ENCODE measurements around the gene DLGAP4. TPM values are rescaled to one million over a fixed set of nuclear protein-coding genes. Genes with fewer than 3 reads are reported as not detected.

Gene DLGAP4
- total and polyA plus RNA-seq, 2 of the 13 experiments (the other 11 are each of a cell fraction or from before 2014, with no cell fraction given): 15.2 to 26.7 TPM

- TF ChIP-seq ZNF414 (CRISPR knock-in tag; IDR thresholded peaks at IDR 0.05): peak; percentile 100
- peak; percentile 100 for TF ChIP-seq CBX5 (CRISPR knock-in tag; IDR thresholded peaks at IDR 0.05; ENCODE audit: borderline replicate concordance)
- peak; percentile 90 for TF ChIP-seq GATAD1 (CRISPR knock-in tag; IDR thresholded peaks at IDR 0.05)
- TF ChIP-seq ZKSCAN1 (IDR thresholded peaks at IDR 0.05; ENCODE audit: low read length): peak; percentile 46; the same call in 1 of the 2 replicates
- peak; percentile 98 for TF ChIP-seq ZNF644 (CRISPR knock-in tag; IDR thresholded peaks at IDR 0.05; ENCODE audit: low read depth)
- TF ChIP-seq ZNF512B (CRISPR knock-in tag; IDR thresholded peaks at IDR 0.05; ENCODE audit: borderline replicate concordance): peak; percentile 95; the same call in 1 of the 2 replicates
- TF ChIP-seq ZNF501 (CRISPR knock-in tag; IDR thresholded peaks at IDR 0.05): peak; percentile 100
- TF ChIP-seq KAT2B (IDR thresholded peaks at IDR 0.05; ENCODE audit: borderline replicate concordance, low read depth, low read length): no peak
- TF ChIP-seq PHF21A (CRISPR knock-in tag; IDR thresholded peaks at IDR 0.05): peak; percentile 87
- TF ChIP-seq, protein P1, sequence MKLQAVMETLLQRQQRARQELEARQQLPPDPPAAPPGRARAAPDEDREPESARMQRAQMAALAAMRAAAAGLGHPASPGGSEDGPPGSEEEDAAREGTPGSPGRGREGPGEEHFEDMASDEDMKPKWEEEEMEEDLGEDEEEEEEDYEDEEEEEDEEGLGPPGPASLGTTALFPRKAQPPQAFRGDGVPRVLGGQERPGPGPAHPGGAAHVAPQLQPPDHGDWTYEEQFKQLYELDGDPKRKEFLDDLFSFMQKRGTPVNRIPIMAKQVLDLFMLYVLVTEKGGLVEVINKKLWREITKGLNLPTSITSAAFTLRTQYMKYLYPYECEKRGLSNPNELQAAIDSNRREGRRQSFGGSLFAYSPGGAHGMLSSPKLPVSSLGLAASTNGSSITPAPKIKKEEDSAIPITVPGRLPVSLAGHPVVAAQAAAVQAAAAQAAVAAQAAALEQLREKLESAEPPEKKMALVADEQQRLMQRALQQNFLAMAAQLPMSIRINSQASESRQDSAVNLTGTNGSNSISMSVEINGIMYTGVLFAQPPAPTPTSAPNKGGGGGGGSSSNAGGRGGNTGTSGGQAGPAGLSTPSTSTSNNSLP (IDR thresholded peaks at IDR 0.05; ENCODE audit: low read depth, low read length): no peak
- TF ChIP-seq, protein P2, sequence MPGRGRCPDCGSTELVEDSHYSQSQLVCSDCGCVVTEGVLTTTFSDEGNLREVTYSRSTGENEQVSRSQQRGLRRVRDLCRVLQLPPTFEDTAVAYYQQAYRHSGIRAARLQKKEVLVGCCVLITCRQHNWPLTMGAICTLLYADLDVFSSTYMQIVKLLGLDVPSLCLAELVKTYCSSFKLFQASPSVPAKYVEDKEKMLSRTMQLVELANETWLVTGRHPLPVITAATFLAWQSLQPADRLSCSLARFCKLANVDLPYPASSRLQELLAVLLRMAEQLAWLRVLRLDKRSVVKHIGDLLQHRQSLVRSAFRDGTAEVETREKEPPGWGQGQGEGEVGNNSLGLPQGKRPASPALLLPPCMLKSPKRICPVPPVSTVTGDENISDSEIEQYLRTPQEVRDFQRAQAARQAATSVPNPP (CRISPR knock-in tag; IDR thresholded peaks at IDR 0.05): peak; percentile 99
- TF ChIP-seq HOMEZ (CRISPR knock-in tag; IDR thresholded peaks at IDR 0.05; ENCODE audit: low read depth): peak; percentile 99
- no peak for TF ChIP-seq RNF2 (conservative IDR thresholded peaks at IDR 0.05; ENCODE audit: low read depth)
- TF ChIP-seq NFKB2 (CRISPR knock-in tag; IDR thresholded peaks at IDR 0.05; ENCODE audit: borderline replicate concordance): peak; percentile 100
- TF ChIP-seq SRSF4 (IDR thresholded peaks at IDR 0.05; ENCODE audit: low read depth, low read length, poor library complexity, severe bottlenecking): no peak
- TF ChIP-seq ZNF460 (CRISPR knock-in tag; IDR thresholded peaks at IDR 0.05; ENCODE audit: borderline replicate concordance): peak; percentile 35; the same call in 1 of the 2 replicates
- TF ChIP-seq MIER3 (CRISPR knock-in tag; IDR thresholded peaks at IDR 0.05; ENCODE audit: borderline replicate concordance): peak; percentile 100
- peak; percentile 100 for TF ChIP-seq ZBTB25 (CRISPR knock-in tag; IDR thresholded peaks at IDR 0.05)
- peak; percentile 100 for TF ChIP-seq ZNF124 (CRISPR knock-in tag; IDR thresholded peaks at IDR 0.05)
- TF ChIP-seq TSC22D2 (CRISPR knock-in tag; IDR thresholded peaks at IDR 0.05; ENCODE audit: borderline replicate concordance): peak; percentile 100
- TF ChIP-seq TRIM24 (CRISPR knock-in tag; IDR thresholded peaks at IDR 0.05): no peak
These were observed 78.0 kb downstream of the DLGAP4 start (continued) for GRCh38 chr20:36384022-36384619.

All from HepG2 (cell line).